GM18907 (cell line): ENCODE results near the gene FAM118A.
"Not testable (repeated sequence)": the region's sequence is repeated elsewhere in the genome, so short reads cannot be mapped to it uniquely, and the experiment has no call there.

ENCODE experiments used
- ATAC-seq: cut with Tn5 transposase; IDR thresholded peaks from one replicate; pipeline ENCODE4 v1.9.1; 2021; ENCODE audit warnings: mild to moderate bottlenecking, moderate library complexity; ENCODE audit not compliant: unreplicated experiment

FAM118A gene

GRCh38 chr22:45329530-45329936 is 19.8 kb downstream of the FAM118A start:
- ATAC-seq, result no peak

GRCh38 chr22:45330548-45330947 is 20.8 kb downstream of the FAM118A start:
- ATAC-seq, result no peak

- ATAC-seq, result no peak
Observed at GRCh38 chr22:45331486-45331885, 21.8 kb downstream of the FAM118A start.

- ATAC-seq, result no peak
Observed at GRCh38 chr22:45332001-45332400, 22.3 kb downstream of the FAM118A start.

- ATAC-seq, result no peak
Observed at GRCh38 chr22:45334068-45334467, 24.3 kb downstream of the FAM118A start.

GRCh38 chr22:45334528-45334927 is 24.8 kb downstream of the FAM118A start:
- no peak for ATAC-seq

GRCh38 chr22:45335021-45335818 is 25.5 kb downstream of the FAM118A start:
- no peak for ATAC-seq

GRCh38 chr22:45335854-45336522 is 26.3 kb downstream of the FAM118A start:
- ATAC-seq, result no peak

- no peak for ATAC-seq
Observed at GRCh38 chr22:45336971-45337431, 27.3 kb downstream of the FAM118A start.

- ATAC-seq, result no peak
Observed at GRCh38 chr22:45337536-45337935, 27.8 kb downstream of the FAM118A start.

GRCh38 chr22:45338795-45339194 is 29.1 kb downstream of the FAM118A start:
- ATAC-seq, result no peak

GRCh38 chr22:45340323-45340722 is 30.6 kb downstream of the FAM118A start:
- ATAC-seq, result no peak

- no peak for ATAC-seq
Observed at GRCh38 chr22:45341498-45341897, 31.8 kb downstream of the FAM118A start.

GRCh38 chr22:45343143-45343542 is 33.4 kb downstream of the FAM118A start:
- ATAC-seq, result no peak

GRCh38 chr22:45344334-45344733 is 34.6 kb downstream of the FAM118A start:
- no peak for ATAC-seq

- ATAC-seq, result no peak
Observed at GRCh38 chr22:45349916-45350315, 40.2 kb downstream of the FAM118A start.

GRCh38 chr22:45351956-45352355 is 42.2 kb downstream of the FAM118A start:
- no peak for ATAC-seq

GRCh38 chr22:45352757-45353156 is 43.0 kb downstream of the FAM118A start:
- ATAC-seq, result not testable (repeated sequence)

- ATAC-seq, result no peak
Observed at GRCh38 chr22:45353786-45354185, 44.1 kb downstream of the FAM118A start.

- ATAC-seq, result no peak
Observed at GRCh38 chr22:45357490-45357889, 47.8 kb downstream of the FAM118A start.

- no peak for ATAC-seq
Observed at GRCh38 chr22:45358127-45358526, 48.4 kb downstream of the FAM118A start.

GRCh38 chr22:45359627-45360026 is 49.9 kb downstream of the FAM118A start:
- no peak for ATAC-seq
